HuH-7 (cell line): ENCODE data around the gene TVP23A.
"Not testable (repeated sequence)": the region's sequence is repeated elsewhere in the genome, so short reads cannot be mapped to it uniquely, and the experiment has no call there.

ENCODE experiments used
- DNase-seq: peaks from one replicate; pipeline ENCODE4 v3.0.0; 2011; ENCODE audit warnings: low spot score

Gene TVP23A

GRCh38 chr16:10744370-10745030, 74.1 kb downstream of the TVP23A start:
- DNase-seq: no peak

GRCh38 chr16:10743610-10744369, 74.8 kb downstream of the TVP23A start, which contains the start of gene NUBP1:
TSS of gene NUBP1 (plus strand) at chr16:10743842. CDS start at chr16:10743864, 22 bp downstream.
- DNase-seq: peak; percentile 82

DNA sequence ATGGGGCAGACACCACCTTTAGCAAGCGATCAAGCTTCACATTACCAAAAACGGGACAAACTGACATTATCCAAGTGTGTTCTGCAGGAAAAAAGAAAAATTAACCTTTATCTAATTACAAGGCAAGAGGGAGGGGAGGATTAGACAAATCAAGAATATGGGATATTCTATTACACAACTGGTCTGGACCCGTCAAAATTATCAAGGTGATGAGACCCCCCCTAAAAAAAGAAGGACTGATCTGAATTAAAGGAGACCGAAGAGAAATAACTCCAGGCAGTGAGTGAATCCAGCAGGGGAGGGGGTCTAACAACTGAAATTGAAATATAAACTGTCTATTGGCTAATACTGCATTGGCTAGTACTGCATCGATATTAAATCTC, 75.4 kb downstream of the TVP23A start:
- no peak for DNase-seq

- DNase-seq: no peak
Observed at GRCh38 chr16:10741844-10742243, 76.8 kb downstream of the TVP23A start.

- not testable (repeated sequence) for DNase-seq
Observed at GRCh38 chr16:10741249-10741648, 77.3 kb downstream of the TVP23A start.

- no peak for DNase-seq
Observed at GRCh38 chr16:10740845-10741208, 77.8 kb downstream of the TVP23A start.

- DNase-seq: no peak
Observed at GRCh38 chr16:10740000-10740844, 78.4 kb downstream of the TVP23A start.

DNA sequence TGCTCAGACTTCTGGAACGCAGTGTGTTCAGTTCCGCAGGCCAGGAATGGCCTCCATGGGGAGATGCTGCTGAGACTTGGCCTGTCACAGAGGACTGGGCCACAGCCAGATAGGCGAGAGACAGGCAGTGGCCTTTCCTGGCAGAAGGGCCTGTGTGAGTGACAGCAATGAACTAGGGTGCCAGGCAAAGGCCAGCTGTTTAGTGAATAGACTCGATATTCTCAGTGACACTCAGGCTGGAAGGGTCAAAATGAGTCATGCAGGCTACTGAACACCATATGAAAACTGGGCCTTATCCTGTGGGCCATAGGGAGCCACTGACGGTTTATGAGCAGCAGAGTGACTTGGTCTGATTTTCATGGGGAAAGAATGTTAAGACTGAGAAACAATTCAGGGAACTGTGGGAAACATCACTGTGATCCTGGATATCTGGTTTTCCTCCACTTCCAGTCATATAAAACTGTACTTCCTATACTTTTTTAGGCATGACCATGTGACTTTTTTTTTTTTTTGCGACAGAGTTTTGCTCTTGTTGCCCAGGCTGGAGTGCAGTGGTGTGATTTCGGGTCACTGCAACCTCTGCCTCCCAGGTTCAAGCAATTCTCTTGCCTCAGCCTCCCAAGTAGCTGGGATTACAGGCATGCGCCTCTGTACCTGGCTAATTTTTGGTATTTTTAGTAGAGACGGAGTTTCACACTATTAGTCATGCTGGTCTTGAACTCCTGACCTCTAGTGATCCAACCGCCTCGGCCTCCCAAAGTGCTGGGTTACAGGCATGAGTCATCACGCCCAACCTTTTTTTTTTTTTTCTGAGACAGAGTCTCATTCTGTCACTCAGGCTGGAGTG, 80.1 kb downstream of the TVP23A start:
- no peak for DNase-seq

GRCh38 chr16:10737068-10737625, 81.4 kb downstream of the TVP23A start:
- peak; percentile 50 for DNase-seq

DNA sequence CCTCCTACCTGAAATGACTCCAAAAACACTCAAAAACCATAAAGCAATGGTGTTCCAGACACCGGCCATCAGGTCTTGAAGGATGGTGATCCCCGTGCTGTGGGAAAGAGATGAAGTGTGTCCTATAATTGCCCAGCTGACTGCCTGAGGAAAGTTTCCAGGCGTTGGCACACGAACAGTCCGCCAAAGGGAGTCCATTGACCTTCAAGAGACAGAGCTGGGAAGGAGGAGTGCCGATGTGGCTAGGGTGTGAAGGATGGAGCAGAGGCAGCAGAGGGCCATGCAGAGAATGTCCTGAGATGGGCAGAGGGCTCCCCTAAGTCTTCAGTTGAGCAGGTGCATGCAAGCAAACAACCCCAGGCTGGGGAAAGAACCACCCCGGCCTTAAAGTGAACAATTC, 86.8 kb downstream of the TVP23A start:
- DNase-seq: no peak

GRCh38 chr16:10729104-10730048, 89.2 kb downstream of the TVP23A start:
- no peak for DNase-seq

- DNase-seq: no peak
Observed at GRCh38 chr16:10728003-10728887, 90.3 kb downstream of the TVP23A start.
